Muscle of arm (tissue), 14 donors: ENCODE data around the gene PTGR3. TPM values are rescaled to one million over a fixed set of nuclear protein-coding genes. Genes with fewer than 3 reads are reported as not detected.

Source experiments
- DNase-seq: peaks from one replicate; pipeline ENCODE4 v3.0.0-alpha.2; 2013
- long read RNA-seq, 11 donors: transcript quantifications; one replicate each; lab custom pipeline, GENCODE V29; 2026
- polyA plus RNA-seq, 12 donors: library from polyadenylated mRNA; unstranded; fragments of 120-200 nt; gene quantifications; one replicate each; pipeline ENCODE4 v1.2.1, GENCODE V29; 2013; ENCODE audit not compliant: insufficient read length in 12 of 12

Gene PTGR3
- polyA plus RNA-seq: 10 to 100 TPM; 24.5 to 53.4 (median 41.3) TPM
- long read RNA-seq, donor 1, full-length matches to known transcripts: 18 of 18 reads
- long read RNA-seq, donor 1, partial matches to known transcripts: 0 of 18 reads
- long read RNA-seq, donor 1, other reads (novel, unspliced or antisense): 0 of 18 reads
- long read RNA-seq, donor 2, full-length matches to known transcripts: 16 of 16 reads
- long read RNA-seq, donor 2, partial matches to known transcripts: 0 of 16 reads
- long read RNA-seq, donor 2, other reads (novel, unspliced or antisense): 0 of 16 reads
- long read RNA-seq, donor 3, full-length matches to known transcripts: 11 of 11 reads
- long read RNA-seq, donor 3, partial matches to known transcripts: 0 of 11 reads
- long read RNA-seq, donor 3, other reads (novel, unspliced or antisense): 0 of 11 reads
- long read RNA-seq, donor 4, full-length matches to known transcripts: 11 of 11 reads
- long read RNA-seq, donor 4, partial matches to known transcripts: 0 of 11 reads
- long read RNA-seq, donor 4, other reads (novel, unspliced or antisense): 0 of 11 reads
- long read RNA-seq, donor 5, full-length matches to known transcripts: 28 of 33 reads
- long read RNA-seq, donor 5, partial matches to known transcripts: 5 of 33 reads
- long read RNA-seq, donor 5, other reads (novel, unspliced or antisense): 0 of 33 reads
- long read RNA-seq, donor 6, full-length matches to known transcripts: 6 of 6 reads
- long read RNA-seq, donor 6, partial matches to known transcripts: 0 of 6 reads
- long read RNA-seq, donor 6, other reads (novel, unspliced or antisense): 0 of 6 reads
- long read RNA-seq, donor 7, full-length matches to known transcripts: 8 of 8 reads
- long read RNA-seq, donor 7, partial matches to known transcripts: 0 of 8 reads
- long read RNA-seq, donor 7, other reads (novel, unspliced or antisense): 0 of 8 reads
- long read RNA-seq, donor 8, full-length matches to known transcripts: 7 of 7 reads
- long read RNA-seq, donor 8, partial matches to known transcripts: 0 of 7 reads
- long read RNA-seq, donor 8, other reads (novel, unspliced or antisense): 0 of 7 reads
- long read RNA-seq, donor 9, full-length matches to known transcripts: 8 of 8 reads
- long read RNA-seq, donor 9, partial matches to known transcripts: 0 of 8 reads
- long read RNA-seq, donor 9, other reads (novel, unspliced or antisense): 0 of 8 reads
- long read RNA-seq, donor 10, full-length matches to known transcripts: 20 of 20 reads
- long read RNA-seq, donor 10, partial matches to known transcripts: 0 of 20 reads
- long read RNA-seq, donor 10, other reads (novel, unspliced or antisense): 0 of 20 reads
- long read RNA-seq, donor 11, full-length matches to known transcripts: 6 of 6 reads
- long read RNA-seq, donor 11, partial matches to known transcripts: 0 of 6 reads
- long read RNA-seq, donor 11, other reads (novel, unspliced or antisense): 0 of 6 reads

- DNase-seq: peak; percentile 84
Measured at GRCh38 chr18:75209129-75209950, at the start of gene PTGR3. PTGR3 (minus strand) TSS chr18:75209139; CDS start chr18:75209058, 81 bp downstream.

GRCh38 chr18:75257605-75258004, 48.7 kb upstream of the PTGR3 start:
- no peak for DNase-seq

- no peak for DNase-seq
Measured at GRCh38 chr18:75256376-75256775, 47.4 kb upstream of the PTGR3 start.

- DNase-seq: no peak
Measured at GRCh38 chr18:75255094-75255493, 46.2 kb upstream of the PTGR3 start.

- no peak for DNase-seq
Measured at GRCh38 chr18:75253784-75254183, 44.8 kb upstream of the PTGR3 start.

GRCh38 chr18:75253043-75253442, 44.1 kb upstream of the PTGR3 start:
- no peak for DNase-seq

GRCh38 chr18:75252136-75252535, 43.2 kb upstream of the PTGR3 start:
- no peak for DNase-seq

- no peak for DNase-seq
Measured at GRCh38 chr18:75251466-75251865, 42.5 kb upstream of the PTGR3 start.

GRCh38 chr18:75250471-75250821, 41.5 kb upstream of the PTGR3 start:
- DNase-seq: no peak

- DNase-seq: no peak
Measured at GRCh38 chr18:75249672-75250470, 40.9 kb upstream of the PTGR3 start.

GRCh38 chr18:75249175-75249518, 40.2 kb upstream of the PTGR3 start:
- DNase-seq: no peak

- DNase-seq: no peak
Measured at GRCh38 chr18:75248426-75249174, 39.7 kb upstream of the PTGR3 start.

- DNase-seq: peak; percentile 61
Measured at GRCh38 chr18:75247611-75248421, 38.9 kb upstream of the PTGR3 start.

GRCh38 chr18:75246721-75247610, 38.0 kb upstream of the PTGR3 start:
- no peak for DNase-seq

- DNase-seq: no peak
Measured at GRCh38 chr18:75244351-75245313, 35.7 kb upstream of the PTGR3 start.

GRCh38 chr18:75241705-75242104, 32.8 kb upstream of the PTGR3 start:
- no peak for DNase-seq
